Measurements from ENCODE around the gene CFAP20DC. TPM values are rescaled to one million over a fixed set of nuclear protein-coding genes. Genes with fewer than 3 reads are reported as not detected.
"Not testable (repeated sequence)": the region's sequence is repeated elsewhere in the genome, so short reads cannot be mapped to it uniquely, and the experiment has no call there.

Gene CFAP20DC
- total RNA-seq, 1 donor from 2014 or later: 4.2 TPM

GRCh38 chr3:58861551-58861950 is 188.3 kb downstream of the CFAP20DC start:
- Mint-ChIP-seq H3K27ac (ENCODE audit: unreplicated experiment) (no peak overlapping the region), H3K9me3 (ENCODE audit: unreplicated experiment) (no peaks in the 10 kb centered on the region), H3K27me3 (ENCODE audit: unreplicated experiment) (no peaks in the 10 kb centered on the region), H3K4me3 (ENCODE audit: unreplicated experiment) (no peak overlapping the region), H3K4me1 (ENCODE audit: unreplicated experiment) (no peaks in the 10 kb centered on the region), H3K36me3 (ENCODE audit: low read depth, unreplicated experiment) (no peaks in the 10 kb centered on the region)
- no peak for DNase-seq (ENCODE audit: low spot score)
- no peak for TF ChIP-seq CTCF (IDR thresholded peaks at IDR 0.05; ENCODE audit: unreplicated experiment)

DNA sequence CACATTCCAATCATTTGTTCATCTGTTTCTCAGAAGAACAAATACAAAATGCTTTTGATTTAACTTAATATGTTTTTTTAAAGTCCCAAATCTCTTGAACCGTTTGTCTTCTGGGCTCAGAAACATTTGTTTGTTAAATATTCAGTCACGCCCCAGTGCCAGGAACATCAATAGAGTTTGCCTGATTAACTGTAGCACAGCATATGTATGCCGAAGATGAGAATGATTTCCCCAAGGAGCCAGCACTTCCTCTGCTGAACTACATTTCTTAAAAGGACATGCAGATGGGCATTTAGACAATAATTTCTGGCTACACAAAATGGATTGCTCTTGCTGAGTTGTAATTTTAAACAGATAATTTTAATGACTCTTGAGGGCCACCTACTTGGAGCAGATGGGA is 191.7 kb downstream of the CFAP20DC start:
- TF ChIP-seq CTCF (IDR thresholded peaks at IDR 0.05; ENCODE audit: unreplicated experiment): no peak
- Mint-ChIP-seq H3K36me3 (ENCODE audit: low read depth, unreplicated experiment) (no peaks in the 10 kb centered on the region), H3K4me3 (ENCODE audit: unreplicated experiment) (no peak overlapping the region), H3K4me1 (ENCODE audit: unreplicated experiment) (no peaks in the 10 kb centered on the region), H3K27ac (ENCODE audit: unreplicated experiment) (no peak overlapping the region), H3K9me3 (ENCODE audit: unreplicated experiment) (no peaks in the 10 kb centered on the region), H3K27me3 (ENCODE audit: unreplicated experiment) (no peaks in the 10 kb centered on the region)
- no peak for DNase-seq (ENCODE audit: low spot score)

GRCh38 chr3:58857402-58857801 is 192.4 kb downstream of the CFAP20DC start:
- Mint-ChIP-seq H3K27me3 (ENCODE audit: unreplicated experiment) (peaks cover 2% of the 10 kb centered on the region), H3K27ac (ENCODE audit: unreplicated experiment) (no peak overlapping the region), H3K4me1 (ENCODE audit: unreplicated experiment) (no peaks in the 10 kb centered on the region), H3K36me3 (ENCODE audit: low read depth, unreplicated experiment) (no peaks in the 10 kb centered on the region), H3K4me3 (ENCODE audit: unreplicated experiment) (no peak overlapping the region), H3K9me3 (ENCODE audit: unreplicated experiment) (no peaks in the 10 kb centered on the region)
- DNase-seq (ENCODE audit: low spot score): no peak
- no peak for TF ChIP-seq CTCF (IDR thresholded peaks at IDR 0.05; ENCODE audit: unreplicated experiment)

DNA sequence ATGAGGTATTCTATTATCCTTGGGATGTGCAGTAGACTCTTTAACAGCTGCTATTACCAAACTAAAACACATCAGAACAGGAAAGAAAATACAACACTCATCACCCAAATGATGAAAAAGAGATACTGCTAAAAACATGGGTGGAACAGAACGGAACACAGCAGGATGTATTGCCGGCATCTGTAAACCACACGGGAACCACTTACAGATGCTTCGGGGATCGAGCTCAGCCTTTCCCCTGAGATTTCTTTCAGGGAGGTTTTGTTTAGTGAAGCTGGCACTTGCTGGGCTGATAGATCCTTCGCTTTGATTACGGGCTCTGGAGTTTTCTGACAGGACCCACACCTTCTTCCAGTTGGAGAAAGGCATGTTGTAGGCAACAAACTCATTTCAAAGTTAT is 201.0 kb downstream of the CFAP20DC start:
- Mint-ChIP-seq H3K27me3 (ENCODE audit: unreplicated experiment) (peaks cover 4% of the 10 kb centered on the region), H3K4me1 (ENCODE audit: unreplicated experiment) (no peaks in the 10 kb centered on the region), H3K4me3 (ENCODE audit: unreplicated experiment) (no peak overlapping the region), H3K27ac (ENCODE audit: unreplicated experiment) (no peak overlapping the region), H3K36me3 (ENCODE audit: low read depth, unreplicated experiment) (no peaks in the 10 kb centered on the region), H3K9me3 (ENCODE audit: unreplicated experiment) (no peaks in the 10 kb centered on the region)
- no peak for TF ChIP-seq CTCF (IDR thresholded peaks at IDR 0.05; ENCODE audit: unreplicated experiment)
- DNase-seq (ENCODE audit: low spot score): no peak

GRCh38 chr3:58842050-58842747 is 207.6 kb downstream of the CFAP20DC start:
- H3K36me3 Mint-ChIP-seq (ENCODE audit: low read depth, unreplicated experiment); H3K27me3 Mint-ChIP-seq (ENCODE audit: unreplicated experiment); DNase-seq (ENCODE audit: low spot score); H3K4me3 Mint-ChIP-seq (ENCODE audit: unreplicated experiment); H3K27ac Mint-ChIP-seq (ENCODE audit: unreplicated experiment); H3K9me3 Mint-ChIP-seq (ENCODE audit: unreplicated experiment): not testable (repeated sequence)
- peaks cover 11% of the 10 kb centered on the region for H3K4me1 Mint-ChIP-seq (ENCODE audit: unreplicated experiment)
